Activated CD8-positive, alpha-beta T cell treated with anti-CD3 and anti-CD28 coated beads, Interleukin-2, amount 10 ng/mL, durations not matched to agents 7 days and 5 days (primary cell): ENCODE data around the gene LTA. TPM values are rescaled to one million over a fixed set of nuclear protein-coding genes. Genes with fewer than 3 reads are reported as not detected.
"Not testable (repeated sequence)": the region's sequence is repeated elsewhere in the genome, so short reads cannot be mapped to it uniquely, and the experiment has no call there.

Experiments used
- ATAC-seq: fragments of 150-1000 bp; cut with Tn5 transposase; one replicate; pipeline ENCODE4 v1.10.0; 2021; ENCODE audit warnings: moderate library complexity
- CTCF ChIA-PET: fragments of 350-600 bp; sonication (Branson Sonifier 250); formaldehyde crosslinking; loops from one replicate; lab custom pipeline; 2021; ENCODE audit warnings: antibody characterized with exemption; lab: Charles Lee
- POLR2A ChIA-PET: fragments of 350-600 bp; sonication (Branson Sonifier 250); formaldehyde crosslinking; loops from one replicate; lab custom pipeline; 2021; ENCODE audit warnings: antibody characterized with exemption; lab: Charles Lee
- DNase-seq: peaks from one replicate; pipeline ENCODE4 v3.0.0-alpha.2; 2020
- H3K27ac Mint-ChIP-seq: one replicate; pipeline ENCODE4 v1.8.0; 2021; ENCODE audit warnings: mild to moderate bottlenecking, mixed read lengths
- H3K27me3 Mint-ChIP-seq: one replicate; pipeline ENCODE4 v1.8.0; 2021; ENCODE audit warnings: low read depth, mixed read lengths
- H3K36me3 Mint-ChIP-seq: one replicate; pipeline ENCODE4 v1.8.0; 2021; ENCODE audit warnings: low read depth, mixed read lengths
- H3K4me1 Mint-ChIP-seq: one replicate; pipeline ENCODE4 v1.8.0; 2021; ENCODE audit warnings: low read depth, mixed read lengths
- H3K4me3 Mint-ChIP-seq: one replicate; pipeline ENCODE4 v1.8.0; 2021; ENCODE audit warnings: mild to moderate bottlenecking, mixed read lengths
- H3K9me3 Mint-ChIP-seq: one replicate; pipeline ENCODE4 v1.8.0; 2022; ENCODE audit warnings: mixed read lengths; ENCODE audit not compliant: insufficient read depth
- total RNA-seq, 2 experiments: library from RNA; stranded (reverse); gene quantifications; one replicate each; pipeline ENCODE4 v1.2.3, GENCODE V29; 2021

The LTA gene
- total RNA-seq, 2 experiments from 2014 or later: 19.4 to 24.6 TPM

GRCh38 chr6:31543639-31544038 lies 28.4 kb upstream of the LTA start:
- peak overlapping the region; percentile 4 for H3K4me3 Mint-ChIP-seq
- ChIA-PET POLR2A (interaction anchor here (1.0 to 1.6 kb wide), 2 partner anchors 76 to 79 kb away, joined by 4 to 5 read pairs; no protein-coding TSS in a partner anchor), CTCF (interaction anchor here (3.9 to 16.9 kb wide), 3 partner anchors 8 to 53 kb away, joined by 20 to 676 read pairs (median 504); partner anchors contain the start of genes LST1, LTA, LTB and NCR3)
- H3K9me3 Mint-ChIP-seq: no peaks in the 10 kb centered on the region
- DNase-seq: no peak
- H3K4me1 Mint-ChIP-seq: peaks cover 56% of the 10 kb centered on the region
- H3K27ac Mint-ChIP-seq: no peak overlapping the region
- no peaks in the 10 kb centered on the region for H3K27me3 Mint-ChIP-seq
- peaks cover 33% of the 10 kb centered on the region for H3K36me3 Mint-ChIP-seq
- ATAC-seq: no peak

DNA sequence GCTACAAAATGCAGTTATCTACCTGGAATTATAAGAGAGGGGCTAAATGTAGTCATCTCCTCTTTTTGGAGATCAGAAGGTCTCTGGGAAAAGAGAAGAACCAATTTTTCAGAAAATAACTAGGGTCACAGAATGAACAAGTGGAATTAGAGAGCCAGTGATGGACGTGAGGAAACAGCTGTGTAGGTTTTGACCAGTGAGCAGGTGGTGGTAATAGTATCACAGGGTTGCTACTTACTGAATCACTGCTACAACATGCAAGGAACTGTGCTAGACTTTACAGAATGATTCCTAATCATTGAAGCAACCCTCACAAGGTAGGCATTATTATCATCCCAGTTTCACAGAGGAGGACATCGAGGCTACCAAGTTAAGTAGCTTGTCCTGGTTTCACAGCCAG lies 27.4 kb upstream of the LTA start:
- no peak for DNase-seq
- H3K4me1 Mint-ChIP-seq: peaks cover 53% of the 10 kb centered on the region
- ChIA-PET POLR2A (no interaction called here), CTCF (interaction anchor here (15.1 to 16.9 kb wide), 2 partner anchors 35 to 52 kb away, joined by 504 to 676 read pairs; partner anchors contain the start of genes LST1, LTA, LTB and NCR3)
- no peaks in the 10 kb centered on the region for H3K27me3 Mint-ChIP-seq
- H3K4me3 Mint-ChIP-seq: no peak overlapping the region
- no peak overlapping the region for H3K27ac Mint-ChIP-seq
- peaks cover 30% of the 10 kb centered on the region for H3K36me3 Mint-ChIP-seq
- ATAC-seq: no peak
- no peaks in the 10 kb centered on the region for H3K9me3 Mint-ChIP-seq

DNA sequence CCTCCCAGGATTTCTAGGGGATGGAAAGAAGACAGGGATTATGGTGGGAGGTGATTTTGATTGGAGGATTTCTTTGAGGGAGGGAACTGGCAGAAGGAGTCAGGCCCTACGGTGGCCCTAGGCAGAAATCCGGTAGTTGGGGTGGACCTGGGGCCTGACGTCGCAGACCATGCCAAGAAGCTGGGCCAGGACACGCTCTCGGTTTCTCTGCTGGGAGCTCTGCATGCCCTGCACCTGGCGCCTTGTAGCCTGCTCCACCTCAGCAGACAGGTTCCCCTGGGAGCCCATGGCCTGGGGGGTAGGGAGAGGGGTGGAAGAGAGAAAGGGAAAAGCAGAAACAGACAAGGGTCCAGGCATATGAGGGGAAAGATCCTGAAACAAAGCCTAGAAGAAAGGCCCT lies 26.8 kb upstream of the LTA start:
- no peak for DNase-seq
- Mint-ChIP-seq H3K9me3 (no peaks in the 10 kb centered on the region), H3K36me3 (peaks cover 26% of the 10 kb centered on the region), H3K27ac (no peak overlapping the region), H3K27me3 (no peaks in the 10 kb centered on the region), H3K4me3 (no peak overlapping the region), H3K4me1 (peaks cover 50% of the 10 kb centered on the region)
- POLR2A ChIA-PET: no interaction called here
- no peak for ATAC-seq
- CTCF ChIA-PET: interaction anchor here (1.4 to 16.9 kb wide), 4 partner anchors 34 to 119 kb away, joined by 4 to 676 read pairs (median 255); partner anchors contain the start of genes GPANK1, LST1, LTA and LTB

DNA sequence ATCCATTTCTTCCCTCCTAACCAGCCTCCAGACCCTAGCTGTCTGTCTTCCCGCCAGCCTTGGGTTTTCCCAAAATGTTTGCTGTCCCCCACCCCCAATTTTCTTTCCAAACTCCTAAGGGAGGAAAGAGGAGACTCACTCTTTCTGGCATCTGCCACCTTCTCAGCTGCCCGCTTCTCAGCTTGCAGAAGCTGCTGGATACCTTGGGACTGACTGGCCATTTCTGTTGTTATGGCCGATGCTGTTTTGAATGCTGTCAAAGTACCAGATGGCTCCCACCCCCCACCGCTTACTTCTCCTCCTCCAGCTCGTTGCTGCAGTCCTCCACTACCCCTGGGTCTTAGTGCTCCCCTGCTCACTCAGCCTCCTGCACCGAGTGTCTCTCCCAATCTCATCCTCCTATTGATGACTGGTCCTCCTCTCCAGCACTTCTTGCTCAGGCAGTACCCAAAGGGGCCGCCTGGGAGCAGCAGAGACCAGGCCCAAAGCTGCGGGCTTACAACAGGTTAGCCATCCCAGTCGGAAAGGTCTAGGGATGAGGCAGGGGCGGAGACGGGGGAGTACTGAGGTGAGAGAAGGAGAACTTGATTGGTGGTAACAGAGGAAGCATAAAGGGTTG lies 25.6 kb upstream of the LTA start, which contains the start of gene ATP6V1G2:
Gene ATP6V1G2 (minus strand): TSS at position 270 of the 619 bp plus-strand sequence. CDS start 49 bp downstream, at position 221.
- H3K9me3 Mint-ChIP-seq: no peaks in the 10 kb centered on the region
- peak within 1 kb of the TSS; percentile 90 for H3K27ac Mint-ChIP-seq
- DNase-seq (peak; percentile 92), ATAC-seq (peak; percentile 66)
- POLR2A ChIA-PET: interaction anchor here (0.5 to 6.3 kb wide), 12 partner anchors 8 to 106 kb away, joined by 3 to 62 read pairs (median 4); partner anchors contain the start of genes BAG6, LTB, NCR3 and TNF
- peak within 1 kb of the TSS; percentile 84 for H3K4me3 Mint-ChIP-seq
- H3K36me3 Mint-ChIP-seq: peaks cover 24% of the 10 kb centered on the region
- H3K4me1 Mint-ChIP-seq: peaks cover 53% of the 10 kb centered on the region
- no peaks in the 10 kb centered on the region for H3K27me3 Mint-ChIP-seq
- CTCF ChIA-PET: interaction anchor here (0.5 to 16.9 kb wide), 16 partner anchors 17 to 289 kb away, joined by 3 to 676 read pairs (median 4); partner anchors contain the start of genes BAG6, GPANK1, HSPA1A and HSPA1L

DNA sequence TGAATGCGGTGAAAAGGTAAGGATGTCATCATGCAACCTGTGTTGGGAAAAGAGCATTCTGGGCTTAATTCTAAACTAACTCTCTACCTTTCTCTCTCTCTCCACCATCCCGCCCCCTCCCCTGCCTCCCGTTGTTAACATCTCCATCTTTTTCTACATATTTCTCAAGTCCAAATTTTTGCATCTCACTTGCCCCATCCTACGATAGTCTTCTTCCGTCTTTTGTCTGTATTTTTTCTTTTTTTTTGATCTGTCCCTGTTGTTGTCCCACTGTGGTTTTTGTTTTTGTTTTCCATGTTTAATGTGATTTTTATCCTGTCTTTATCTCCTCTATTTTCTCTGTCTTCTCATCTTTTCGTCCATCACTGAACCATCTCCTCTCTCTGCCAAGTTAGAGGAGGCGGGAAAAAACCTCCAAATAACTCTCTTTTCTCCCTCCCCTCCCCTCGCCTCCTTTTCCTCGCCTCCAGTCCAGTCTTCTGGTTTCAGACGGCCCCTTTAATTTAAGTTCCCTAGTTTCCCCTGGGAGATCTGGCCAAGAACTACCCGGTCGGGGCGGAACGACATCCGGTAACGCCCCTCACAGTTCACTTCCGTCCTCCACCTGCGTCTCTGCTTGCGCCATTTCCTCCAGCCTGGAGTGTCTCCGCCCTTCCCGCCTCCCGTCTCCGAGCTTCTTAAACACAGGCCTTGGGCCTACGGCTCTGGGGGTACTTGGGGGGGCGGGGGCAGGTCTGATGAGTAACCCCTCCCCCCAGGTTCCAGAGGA lies 24.9 kb upstream of the LTA start, which contains the start of gene NFKBIL1:
Gene NFKBIL1 (plus strand): TSS at position 651 of the 769 bp plus-strand sequence. CDS start 87 bp downstream, at position 738.
- H3K9me3 Mint-ChIP-seq: no peaks in the 10 kb centered on the region
- peak; percentile 96 for DNase-seq
- H3K4me1 Mint-ChIP-seq: peaks cover 56% of the 10 kb centered on the region

DNA sequence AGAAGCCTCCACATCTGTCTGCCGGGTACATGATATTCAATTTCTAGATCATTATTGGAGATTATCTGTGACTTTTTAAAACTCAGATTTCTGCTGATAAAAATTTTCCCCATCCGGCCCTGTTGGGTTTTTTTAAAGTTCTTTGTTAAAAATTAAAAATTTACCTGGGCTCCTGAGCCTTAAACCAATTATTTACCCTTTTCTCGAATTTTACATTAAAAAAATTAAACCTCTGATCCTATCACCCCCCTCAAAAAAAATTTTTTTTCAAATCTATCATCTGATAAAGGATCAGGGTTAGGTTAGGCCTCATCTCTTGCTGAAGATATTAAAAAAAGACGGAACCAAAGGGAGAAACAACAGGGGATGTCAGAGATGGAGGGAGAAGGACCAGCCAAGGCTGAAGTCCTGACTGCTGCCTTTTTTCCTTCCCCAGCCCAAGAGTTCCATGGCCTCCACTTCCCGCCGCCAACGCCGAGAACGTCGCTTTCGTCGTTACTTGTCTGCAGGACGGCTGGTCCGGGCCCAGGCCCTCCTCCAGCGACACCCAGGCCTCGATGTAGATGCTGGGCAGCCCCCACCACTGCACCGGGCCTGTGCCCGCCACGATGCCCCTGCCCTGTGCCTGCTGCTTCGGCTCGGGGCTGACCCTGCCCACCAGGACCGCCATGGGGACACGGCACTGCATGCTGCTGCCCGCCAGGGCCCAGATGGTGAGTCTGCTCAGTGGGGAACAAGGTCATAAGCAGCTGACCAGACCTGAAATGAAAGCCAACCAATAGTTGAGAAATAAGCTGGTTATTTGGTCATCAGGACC lies 24.2 kb upstream of the LTA start:
- H3K27me3 Mint-ChIP-seq: no peaks in the 10 kb centered on the region
- peaks cover 56% of the 10 kb centered on the region for H3K4me1 Mint-ChIP-seq
- peak overlapping the region; percentile 90 for H3K27ac Mint-ChIP-seq
- CTCF ChIA-PET: interaction anchor here (0.6 to 16.9 kb wide), 10 partner anchors 8 to 117 kb away, joined by 3 to 676 read pairs (median 4); partner anchors contain the start of genes GPANK1, LST1, LTA and LTB
- POLR2A ChIA-PET: interaction anchor here (0.6 to 6.3 kb wide), 6 partner anchors 11 to 53 kb away, joined by 3 to 62 read pairs (median 5); partner anchors contain the start of genes LTB and NCR3
- DNase-seq (no peak), ATAC-seq (no peak)
- H3K9me3 Mint-ChIP-seq: no peaks in the 10 kb centered on the region
- H3K4me3 Mint-ChIP-seq: peak overlapping the region; percentile 84
- H3K36me3 Mint-ChIP-seq: peaks cover 19% of the 10 kb centered on the region

More for the DNA sequence above, 24.9 kb upstream of the LTA start, which contains the start of gene NFKBIL1:
- H3K27ac Mint-ChIP-seq: peak within 1 kb of the TSS; percentile 90
- POLR2A ChIA-PET: interaction anchor here (0.6 to 6.3 kb wide), 12 partner anchors 9 to 259 kb away, joined by 3 to 62 read pairs (median 4); partner anchors contain the start of genes BAG6, LTB, NCR3 and TNF
- peak; percentile 89 for ATAC-seq
- H3K36me3 Mint-ChIP-seq: peaks cover 22% of the 10 kb centered on the region
- H3K4me3 Mint-ChIP-seq: peak within 1 kb of the TSS; percentile 84
- CTCF ChIA-PET: interaction anchor here (0.6 to 16.9 kb wide), 14 partner anchors 9 to 283 kb away, joined by 3 to 676 read pairs (median 4); partner anchors contain the start of genes GPANK1, HSPA1A, HSPA1L and LST1
- H3K27me3 Mint-ChIP-seq: no peaks in the 10 kb centered on the region

- Mint-ChIP-seq H3K9me3 (no peaks in the 10 kb centered on the region), H3K4me3 (peak overlapping the region; percentile 84), H3K36me3 (peaks cover 23% of the 10 kb centered on the region), H3K4me1 (peaks cover 51% of the 10 kb centered on the region), H3K27me3 (no peaks in the 10 kb centered on the region), H3K27ac (peak overlapping the region; percentile 90)
- no peak for ATAC-seq
- no peak for DNase-seq
- POLR2A ChIA-PET: interaction anchor here (0.6 to 6.3 kb wide), 4 partner anchors 21 to 50 kb away, joined by 3 to 62 read pairs (median 10); partner anchors contain the start of genes LTB and NCR3
- CTCF ChIA-PET: interaction anchor here (0.9 to 16.9 kb wide), 6 partner anchors 12 to 116 kb away, joined by 3 to 676 read pairs (median 4); partner anchors contain the start of genes GPANK1, LST1, LTA and LTB
Measured at GRCh38 chr6:31548544-31548873, 23.6 kb upstream of the LTA start.

DNA sequence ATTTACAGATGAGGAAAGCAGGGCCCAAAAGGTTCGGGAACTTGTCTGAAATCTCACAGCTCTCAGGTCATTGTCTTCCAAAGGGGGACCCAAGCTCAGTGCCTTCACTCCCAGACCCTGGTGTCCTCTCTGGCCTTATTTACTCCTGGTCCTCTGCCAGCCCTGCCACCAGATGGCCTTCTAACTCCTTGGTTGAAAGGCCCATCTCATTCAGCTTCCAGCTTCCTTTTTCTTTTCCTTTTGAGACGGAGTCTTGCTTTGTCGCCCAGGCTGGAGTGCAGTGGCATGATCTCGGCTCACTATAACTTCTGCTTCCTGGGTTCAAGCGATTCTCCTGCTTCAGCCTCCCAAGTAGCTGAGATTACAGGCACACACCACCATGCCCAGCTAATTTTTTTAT lies 20.7 kb upstream of the LTA start:
- CTCF ChIA-PET: interaction anchor here (0.7 to 16.9 kb wide), 26 partner anchors 8 to 283 kb away, joined by 3 to 676 read pairs (median 4); partner anchors contain the start of genes ABHD16A, AIF1, DDX39B and HSPA1B
- H3K4me1 Mint-ChIP-seq: peaks cover 54% of the 10 kb centered on the region
- not testable (repeated sequence) for ATAC-seq, H3K4me3 Mint-ChIP-seq, H3K27me3 Mint-ChIP-seq, H3K9me3 Mint-ChIP-seq
- H3K27ac Mint-ChIP-seq: peak overlapping the region; percentile 67
- peaks cover 32% of the 10 kb centered on the region for H3K36me3 Mint-ChIP-seq
- POLR2A ChIA-PET: interaction anchor here (0.6 to 6.3 kb wide), 17 partner anchors 8 to 644 kb away, joined by 3 to 62 read pairs (median 5); partner anchors contain the start of genes BAG6, DDX39B, LST1 and LTB
- DNase-seq: peak; percentile 76

DNA sequence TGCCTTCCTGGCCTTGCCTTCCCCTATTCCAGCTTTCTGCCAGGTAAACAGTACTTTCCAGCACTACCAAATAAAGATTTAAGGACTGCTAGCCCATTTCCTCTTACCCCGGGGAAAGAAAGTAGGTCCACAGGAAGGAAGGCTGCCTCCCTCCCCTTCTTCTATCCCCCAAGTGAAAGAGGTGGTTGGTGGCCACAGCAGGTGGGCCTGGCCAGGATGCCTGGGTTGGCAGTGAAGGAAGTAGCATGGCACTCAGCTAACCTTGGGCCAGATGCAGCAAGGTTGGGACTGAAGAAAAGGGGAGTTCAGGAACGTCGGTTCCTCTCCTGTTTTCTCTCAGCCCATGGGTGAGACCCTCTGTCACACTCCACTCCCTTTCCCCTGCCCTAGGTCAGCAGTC lies 15.8 kb upstream of the LTA start:
- H3K4me3 Mint-ChIP-seq: peak overlapping the region; percentile 8
- POLR2A ChIA-PET: interaction anchor here (0.7 to 5.1 kb wide), 5 partner anchors 10 to 1288 kb away, joined by 3 to 55 read pairs (median 4); partner anchors contain the start of genes ATP6V1G2, DDX39B, LST1 and PSMB8
- DNase-seq: no peak
- peaks cover 69% of the 10 kb centered on the region for H3K4me1 Mint-ChIP-seq
- peaks cover 3% of the 10 kb centered on the region for H3K27me3 Mint-ChIP-seq
- no peak for ATAC-seq
- CTCF ChIA-PET: interaction anchor here (1.1 to 17.1 kb wide), 5 partner anchors 9 to 42 kb away, joined by 3 to 189 read pairs (median 5); partner anchors contain the start of genes LTB, NFKBIL1 and TNF
- peak overlapping the region; percentile 57 for H3K27ac Mint-ChIP-seq
- H3K36me3 Mint-ChIP-seq: peaks cover 49% of the 10 kb centered on the region
- no peaks in the 10 kb centered on the region for H3K9me3 Mint-ChIP-seq
